ENCODE results near the gene PTPRN2.

The PTPRN2 gene

DNA sequence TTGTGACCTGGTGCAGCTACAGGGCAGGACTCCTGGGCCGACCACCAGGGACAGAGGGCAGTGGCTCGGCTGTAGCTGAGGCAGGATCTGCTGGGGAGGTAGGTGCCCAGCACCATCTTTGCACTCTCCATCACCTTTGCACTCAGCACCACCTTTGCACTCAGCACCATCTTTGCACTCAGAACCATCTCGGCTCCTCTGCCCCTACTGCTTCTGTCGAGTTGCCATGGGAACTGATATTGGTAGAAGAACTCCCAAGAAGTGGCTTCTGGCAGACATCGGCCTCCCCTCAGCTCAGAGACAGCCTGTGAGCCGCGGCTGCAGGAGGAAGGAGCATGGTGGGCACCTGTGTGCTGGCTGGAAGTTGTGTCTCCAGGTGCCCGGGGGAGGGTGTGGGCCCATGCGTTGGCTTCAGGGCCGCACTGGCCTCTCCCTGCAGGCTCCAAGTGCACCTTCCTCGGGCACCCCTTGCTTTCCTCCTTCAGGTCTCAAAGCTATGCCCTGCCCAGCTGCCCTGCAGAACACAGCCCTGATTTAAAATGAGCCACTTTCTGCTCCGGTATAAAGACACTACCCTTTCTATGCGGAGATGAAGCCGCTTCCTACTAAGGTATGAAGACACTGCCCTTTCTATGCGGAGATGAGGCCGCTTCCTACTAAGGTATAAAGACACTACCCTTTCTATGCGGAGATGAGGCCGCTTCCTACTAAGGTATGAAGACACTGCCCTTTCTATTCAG, 514.5 kb downstream of the PTPRN2 start:
- no peak for DNase-seq

DNA sequence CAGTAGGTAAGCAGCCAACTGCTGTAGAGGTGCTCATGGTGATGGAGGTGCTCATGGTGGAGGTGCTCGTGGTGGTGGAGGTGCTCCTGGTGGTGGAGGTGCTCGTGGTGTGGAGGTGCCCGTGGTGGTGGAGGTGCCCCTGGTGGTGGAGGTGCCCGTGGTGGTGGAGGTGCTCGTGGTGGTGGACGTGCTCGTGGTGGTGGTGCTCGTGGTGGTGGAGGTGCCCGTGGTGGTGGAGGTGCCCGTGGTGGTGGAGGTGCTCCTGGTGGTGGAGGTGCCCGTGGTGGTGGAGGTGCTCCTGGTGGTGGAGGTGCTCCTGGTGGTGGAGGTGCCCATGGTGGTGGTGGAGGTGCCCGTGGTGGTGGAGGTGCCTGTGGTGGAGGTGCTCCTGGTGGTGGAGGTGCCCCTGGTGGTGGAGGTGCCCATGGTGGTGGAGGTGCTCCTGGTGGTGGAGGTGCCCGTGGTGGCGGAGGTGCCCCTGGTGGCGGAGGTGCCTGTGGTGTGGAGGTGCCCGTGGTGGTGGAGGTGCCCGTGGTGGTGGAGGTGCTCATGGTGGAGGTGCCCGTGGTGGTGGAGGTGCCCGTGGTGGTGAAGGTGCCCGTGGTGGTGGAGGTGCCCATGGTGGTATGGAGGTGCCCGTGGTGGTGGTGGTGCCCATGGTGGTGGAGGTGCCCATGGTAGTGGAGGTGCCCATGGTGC, 517.3 kb downstream of the PTPRN2 start:
- no peak for DNase-seq

DNA sequence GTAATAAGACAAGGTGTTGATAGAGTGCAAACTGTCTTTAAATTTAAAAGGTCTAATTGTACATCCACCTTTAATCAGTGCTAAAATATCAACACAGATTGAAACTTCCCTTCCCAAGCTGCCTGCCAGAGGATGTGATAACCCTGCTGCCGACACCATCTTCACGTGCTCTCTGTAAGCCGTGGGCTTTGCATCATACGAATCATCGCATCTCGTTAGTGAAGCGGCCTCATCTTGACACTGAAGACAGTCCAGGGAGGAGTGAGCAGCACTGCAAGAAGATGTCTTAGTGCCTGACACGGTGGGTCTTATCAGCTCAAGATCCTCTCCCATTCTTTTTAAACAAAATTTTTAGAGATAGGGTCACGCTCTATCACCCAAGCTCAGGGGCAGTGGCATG, 518.8 kb downstream of the PTPRN2 start:
- no peak for DNase-seq

GRCh38 chr7:158067931-158068482, 519.6 kb downstream of the PTPRN2 start:
- DNase-seq, result no peak

GRCh38 chr7:158067219-158067930, 520.2 kb downstream of the PTPRN2 start:
- DNase-seq, result no peak

GRCh38 chr7:158066085-158066484, 521.5 kb downstream of the PTPRN2 start:
- no peak for DNase-seq

GRCh38 chr7:158065340-158065739, 522.3 kb downstream of the PTPRN2 start:
- DNase-seq, result no peak

DNA sequence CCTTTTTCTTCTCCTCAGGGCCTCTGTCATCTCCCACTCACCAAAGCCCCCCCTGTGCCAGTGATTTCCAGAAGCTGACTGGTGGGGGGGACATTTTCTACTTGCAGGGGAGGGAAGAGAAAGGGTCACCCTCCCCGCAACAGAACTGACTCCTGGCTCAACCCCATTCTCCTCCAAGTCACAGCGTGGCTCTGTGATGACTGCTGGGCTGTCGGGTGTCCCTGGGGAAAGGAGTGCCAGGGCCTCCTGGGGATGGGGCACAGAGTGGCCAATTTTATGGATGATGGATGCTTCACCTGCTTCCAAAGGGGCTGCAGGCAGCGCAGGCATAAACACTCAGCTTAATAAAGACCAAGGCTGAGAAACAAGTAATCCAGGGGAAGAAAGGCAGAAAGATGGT, 523.0 kb downstream of the PTPRN2 start:
- no peak for DNase-seq

GRCh38 chr7:158063850-158064610, 523.6 kb downstream of the PTPRN2 start:
- no peak for DNase-seq

DNA sequence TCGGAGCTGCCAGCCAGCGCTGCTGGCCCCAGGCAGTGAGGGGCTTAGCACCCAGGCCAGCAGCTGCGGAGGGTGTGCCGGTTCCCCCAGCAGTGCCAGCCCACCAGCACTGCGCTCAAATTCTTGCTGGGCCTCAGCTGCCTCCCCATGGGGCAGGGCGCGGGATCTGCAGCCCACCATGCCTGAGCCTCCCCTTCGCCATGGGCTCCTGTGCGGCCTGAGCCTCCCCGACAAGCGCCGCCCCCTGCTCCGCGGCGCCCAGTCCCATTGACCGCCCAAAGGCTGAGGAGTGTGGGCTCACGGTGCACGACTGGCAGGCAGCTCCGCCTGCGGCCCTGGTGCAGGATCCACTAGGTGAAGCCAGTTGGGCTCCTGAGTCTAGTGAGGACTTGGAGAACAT, 525.0 kb downstream of the PTPRN2 start:
- DNase-seq, result no peak

- no peak for DNase-seq
These were observed 525.6 kb downstream of the PTPRN2 start for GRCh38 chr7:158061884-158062656.

GRCh38 chr7:158061026-158061630, 526.5 kb downstream of the PTPRN2 start:
- no peak for DNase-seq

DNA sequence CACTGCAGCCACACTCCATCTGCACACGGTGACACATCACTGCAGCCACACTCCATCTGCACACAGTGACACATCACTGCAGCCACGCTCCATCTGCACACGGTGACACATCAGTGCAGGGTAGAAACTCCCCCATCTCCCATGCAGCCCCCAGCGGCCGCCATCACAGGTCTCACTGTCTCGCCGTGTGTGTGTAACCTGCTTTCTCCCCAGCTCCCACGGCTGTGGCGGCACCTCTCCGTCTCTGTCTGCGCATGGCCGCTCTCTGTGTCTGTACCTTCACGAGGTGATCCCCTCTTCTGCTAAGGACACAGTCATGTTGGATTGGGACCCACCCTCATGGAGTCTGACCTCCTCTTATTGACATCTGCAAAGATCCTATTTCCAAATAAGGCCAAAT, 527.4 kb downstream of the PTPRN2 start:
- DNase-seq, result no peak

DNA sequence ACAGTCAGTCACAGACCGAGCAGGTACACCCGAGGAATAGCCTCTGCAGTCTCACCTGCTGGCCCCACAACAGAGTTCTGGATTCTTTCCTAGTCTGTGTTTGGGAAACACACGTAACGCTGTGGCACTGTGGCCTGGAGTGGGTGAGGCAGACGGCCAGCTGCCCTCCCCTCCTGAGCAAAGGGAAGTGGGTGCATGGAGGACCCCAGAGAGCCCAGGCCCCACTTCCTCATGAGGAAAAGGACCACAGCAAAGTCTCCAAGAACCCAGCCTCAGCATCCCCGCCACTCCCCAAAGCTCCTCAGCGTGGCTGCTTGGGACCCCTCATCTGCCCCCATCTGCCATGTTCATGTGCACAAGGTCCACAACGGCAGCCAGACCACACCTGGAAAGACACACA, 530.2 kb downstream of the PTPRN2 start:
- no peak for DNase-seq

DNA sequence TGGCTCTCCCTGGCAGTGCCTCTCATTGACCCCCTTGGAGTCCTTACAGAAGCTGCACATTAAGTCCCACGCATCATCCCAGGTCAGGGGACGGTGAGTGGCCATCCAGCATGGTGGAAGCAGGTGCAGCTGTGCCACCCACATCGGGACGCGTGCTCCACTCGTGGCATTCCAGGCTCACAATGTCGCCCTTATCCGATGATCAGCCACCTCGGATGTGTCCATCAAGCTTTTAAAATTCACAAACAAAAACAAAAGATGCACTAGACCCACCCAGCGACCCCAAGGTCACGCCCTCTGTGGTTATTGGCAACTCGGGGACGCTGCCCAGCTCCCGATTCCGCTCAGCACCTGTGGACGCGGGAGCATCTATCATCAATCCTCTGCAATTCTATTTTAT, 530.9 kb downstream of the PTPRN2 start:
- no peak for DNase-seq

GRCh38 chr7:158055726-158056510, 531.7 kb downstream of the PTPRN2 start:
- DNase-seq, result no peak

GRCh38 chr7:158054611-158055010, 533.0 kb downstream of the PTPRN2 start:
- no peak for DNase-seq

DNA sequence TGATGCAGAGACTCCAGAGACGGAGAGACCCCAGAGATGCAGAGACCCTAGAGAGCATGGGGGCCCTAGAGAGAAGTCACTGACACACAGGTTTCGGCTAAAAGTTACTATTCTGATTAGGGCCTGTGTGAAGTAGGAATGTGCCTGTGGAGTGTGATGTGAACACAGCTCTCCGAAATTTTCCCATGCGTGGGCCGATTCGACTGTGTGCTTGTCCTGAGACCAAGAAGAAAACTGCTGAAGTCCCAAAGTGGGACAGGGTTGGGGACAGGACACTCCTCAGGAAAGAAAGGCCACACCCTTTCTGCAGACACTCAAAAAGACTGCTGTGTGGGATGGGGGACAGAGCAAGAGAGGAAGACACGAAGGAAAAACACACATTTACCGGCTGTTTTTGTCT, 533.5 kb downstream of the PTPRN2 start:
- no peak for DNase-seq

GRCh38 chr7:158053183-158053915, 534.3 kb downstream of the PTPRN2 start:
- DNase-seq, result no peak
